Measurements from ENCODE around the gene FAM241A. TPM values are rescaled to one million over a fixed set of nuclear protein-coding genes. Genes with fewer than 3 reads are reported as not detected.
"Not testable (repeated sequence)": the region's sequence is repeated elsewhere in the genome, so short reads cannot be mapped to it uniquely, and the experiment has no call there.

Gene FAM241A
- total RNA-seq, 1 experiment from 2014 or later = 2.1 TPM

DNA sequence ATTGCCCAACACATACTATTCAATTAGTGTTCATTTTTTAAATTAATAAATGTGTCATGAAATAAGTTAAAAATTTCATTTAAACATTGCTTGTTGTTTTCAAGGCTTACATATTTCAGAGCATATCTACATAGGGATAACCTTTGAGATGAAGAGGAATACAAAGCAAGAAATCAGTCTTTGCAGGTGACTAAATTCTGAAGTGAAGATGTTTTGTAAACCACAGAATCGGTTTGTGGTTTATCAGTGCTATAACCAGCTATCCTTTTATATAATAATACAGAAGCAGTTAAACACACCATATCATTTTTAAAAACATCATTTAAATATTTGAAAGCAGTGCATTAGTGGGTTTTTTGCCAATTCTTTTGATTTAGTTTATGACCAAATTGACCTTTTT is 26.9 kb downstream of the FAM241A start:
- H3K9me3 ChIP-seq (replicated peaks) = no peaks in the 10 kb centered on the region
- no peak for DNase-seq (ENCODE audit: low read depth in 1 of 2, low spot score in 2 of 2)
- H3K4me3 ChIP-seq = no peak overlapping the region
- H3K36me3 ChIP-seq = no peaks in the 10 kb centered on the region
- H3K27ac ChIP-seq = no peak overlapping the region
- no peaks in the 10 kb centered on the region for H3K27me3 ChIP-seq (replicated peaks)
- peaks cover 22% of the 10 kb centered on the region for H3K4me1 ChIP-seq (replicated peaks)

DNA sequence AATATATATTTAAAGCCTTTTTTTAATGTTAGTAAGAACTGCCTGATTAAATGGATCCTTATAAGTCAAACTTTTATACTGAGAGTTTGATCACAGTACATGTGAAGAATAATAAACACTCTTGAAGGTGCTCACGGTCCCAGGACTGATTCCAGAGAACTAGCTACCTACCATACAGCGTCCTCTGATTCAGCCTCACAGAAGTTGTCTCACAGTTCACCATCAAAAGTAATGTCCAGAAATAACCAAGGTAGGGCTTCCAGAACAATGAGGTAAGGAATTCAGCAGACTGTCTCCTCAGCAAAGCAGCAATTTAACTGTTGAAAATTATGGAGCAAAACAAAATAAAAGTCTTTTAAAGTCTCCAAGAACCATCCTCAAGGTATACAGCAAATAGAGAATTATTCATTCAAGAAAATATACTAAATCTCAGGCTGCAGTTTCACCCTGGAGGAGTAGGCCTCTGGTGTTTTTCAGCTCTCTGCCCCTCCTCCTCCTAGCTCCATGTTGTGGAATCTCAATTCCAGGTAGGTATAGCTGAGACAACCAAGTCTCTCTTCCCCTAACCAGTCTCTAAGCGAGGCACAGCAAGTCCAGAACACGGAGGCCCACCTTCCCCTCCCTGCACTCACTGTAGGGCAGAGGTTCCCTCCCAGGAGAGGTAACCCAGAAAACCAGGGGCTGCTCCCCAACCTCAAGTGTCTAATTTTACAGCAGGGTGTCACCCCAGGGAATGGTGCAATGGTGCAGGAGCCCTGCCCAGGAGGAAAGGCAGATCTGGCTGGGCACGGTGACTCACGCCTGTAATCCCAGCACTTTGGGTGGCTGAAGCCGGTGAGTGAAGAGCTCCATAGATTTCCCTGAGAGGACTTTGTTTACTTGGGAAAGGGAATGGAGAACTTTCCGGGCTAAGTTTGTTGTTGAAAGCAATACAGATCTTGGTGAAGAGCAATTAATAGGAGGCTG is 28.6 kb downstream of the FAM241A start:
- Histone ChIP-seq H3K36me3 (no peaks in the 10 kb centered on the region), H3K4me3 (no peak overlapping the region), H3K27me3 (replicated peaks) (no peaks in the 10 kb centered on the region), H3K4me1 (replicated peaks) (peaks cover 22% of the 10 kb centered on the region), H3K9me3 (replicated peaks) (no peaks in the 10 kb centered on the region), H3K27ac (no peak overlapping the region)
- peak; percentile 25 to 47 for DNase-seq (ENCODE audit: low read depth in 1 of 2, low spot score in 2 of 2)

DNA sequence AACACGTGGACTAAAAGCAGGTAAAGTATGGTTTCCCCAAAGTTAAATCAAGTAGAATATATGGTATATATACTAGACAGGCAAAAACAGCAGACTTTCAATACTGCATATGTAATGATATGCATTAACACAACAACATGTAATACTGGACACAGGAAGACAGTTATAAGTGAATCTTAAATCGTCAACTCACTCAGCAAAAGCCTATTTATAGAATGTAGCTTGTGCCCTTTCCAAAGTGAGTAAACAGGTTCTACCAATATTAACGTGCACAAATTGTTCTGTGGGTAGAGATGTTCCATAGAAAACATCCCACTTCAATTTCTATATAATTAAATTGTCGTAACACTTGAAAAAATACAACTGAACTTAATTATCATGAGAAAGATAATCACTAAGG is 30.6 kb downstream of the FAM241A start:
- H3K36me3 ChIP-seq = no peaks in the 10 kb centered on the region
- peaks cover 13% of the 10 kb centered on the region for H3K4me1 ChIP-seq (replicated peaks)
- no peaks in the 10 kb centered on the region for H3K9me3 ChIP-seq (replicated peaks)
- H3K4me3 ChIP-seq = no peak overlapping the region
- H3K27me3 ChIP-seq (replicated peaks) = no peaks in the 10 kb centered on the region
- H3K27ac ChIP-seq = no peak overlapping the region
- DNase-seq (ENCODE audit: low read depth in 1 of 2, low spot score in 2 of 2) = no peak

DNA sequence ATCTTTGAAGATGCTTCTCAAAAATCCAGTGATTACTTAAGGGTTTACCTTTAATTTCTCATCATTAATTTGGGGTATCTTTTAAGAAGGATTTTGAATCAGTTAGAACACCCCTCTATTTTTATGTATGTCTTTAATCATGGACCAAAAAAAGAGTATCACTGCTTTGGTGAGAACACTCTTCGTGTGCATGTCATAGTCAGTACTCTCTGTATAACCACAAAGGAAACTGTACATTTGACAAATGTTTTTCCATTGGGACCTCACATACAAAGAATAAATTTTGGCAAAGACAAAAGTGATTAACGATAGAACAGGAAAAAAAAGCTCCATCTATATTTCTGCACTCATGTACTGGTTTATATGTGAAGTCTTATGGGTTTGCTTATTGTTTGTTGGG is 31.3 kb downstream of the FAM241A start:
- no peaks in the 10 kb centered on the region for H3K9me3 ChIP-seq (replicated peaks)
- H3K36me3 ChIP-seq = no peaks in the 10 kb centered on the region
- DNase-seq (ENCODE audit: low read depth in 1 of 2, low spot score in 2 of 2) = no peak
- H3K4me1 ChIP-seq (replicated peaks) = peaks cover 10% of the 10 kb centered on the region
- no peaks in the 10 kb centered on the region for H3K27me3 ChIP-seq (replicated peaks)
- no peak overlapping the region for H3K27ac ChIP-seq
- no peak overlapping the region for H3K4me3 ChIP-seq

DNA sequence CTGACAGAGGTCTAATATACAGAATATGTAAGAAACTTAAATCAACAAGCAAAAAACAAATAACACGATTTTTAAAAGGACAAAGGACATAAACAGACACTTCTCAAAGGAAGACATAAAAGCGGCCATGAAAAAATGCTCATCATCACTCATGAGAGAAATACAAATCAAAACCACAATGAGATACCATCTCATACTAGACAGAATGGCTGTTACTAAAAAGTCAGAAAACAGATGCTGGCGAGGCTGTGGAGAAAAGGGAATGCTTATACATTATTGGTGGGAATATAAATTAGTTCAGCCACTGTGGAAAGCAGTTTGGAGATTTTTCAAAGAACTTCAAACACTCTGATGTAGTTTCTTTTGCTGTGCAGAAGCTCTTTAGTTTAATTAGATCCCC is 33.5 kb downstream of the FAM241A start:
- H3K27ac ChIP-seq; H3K4me3 ChIP-seq; H3K36me3 ChIP-seq; DNase-seq (ENCODE audit: low read depth in 1 of 2, low spot score in 2 of 2); H3K27me3 ChIP-seq (replicated peaks); H3K9me3 ChIP-seq (replicated peaks); H3K4me1 ChIP-seq (replicated peaks): not testable (repeated sequence)

DNA sequence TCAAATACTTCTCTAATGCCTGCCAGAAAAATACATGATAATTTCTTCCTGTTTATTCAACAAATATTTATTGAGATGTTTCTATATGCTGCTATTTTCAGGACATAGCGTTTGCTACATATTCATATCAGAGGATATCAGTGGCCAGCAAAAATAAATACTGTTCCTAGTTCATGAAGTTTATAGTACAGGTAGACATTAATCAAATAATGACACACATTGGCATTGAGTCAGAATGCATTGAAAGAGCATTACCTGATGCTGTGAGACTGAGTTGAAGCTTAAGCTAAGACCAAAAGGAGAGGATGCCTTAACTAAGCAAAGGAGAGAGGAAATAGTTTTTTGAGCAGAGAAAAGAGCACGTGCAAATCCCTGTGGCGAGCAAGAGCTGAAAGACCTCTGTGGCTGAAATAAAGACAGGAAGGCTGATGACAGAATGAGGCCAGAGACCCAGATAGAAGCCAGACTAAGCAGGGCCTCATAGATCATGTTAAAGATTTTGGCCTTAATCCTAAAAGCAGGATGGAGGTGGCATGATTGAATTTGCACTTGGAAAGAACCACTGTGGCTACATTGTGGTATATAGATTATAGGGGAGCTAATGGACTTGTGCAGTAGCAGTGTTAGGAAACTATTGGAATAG is 36.2 kb downstream of the FAM241A start:
- Histone ChIP-seq H3K4me1 (replicated peaks) (no peaks in the 10 kb centered on the region), H3K36me3 (no peaks in the 10 kb centered on the region), H3K4me3 (no peak overlapping the region), H3K27me3 (replicated peaks) (no peaks in the 10 kb centered on the region), H3K27ac (no peak overlapping the region), H3K9me3 (replicated peaks) (no peaks in the 10 kb centered on the region)
- DNase-seq (ENCODE audit: low read depth in 1 of 2, low spot score in 2 of 2) = no peak

DNA sequence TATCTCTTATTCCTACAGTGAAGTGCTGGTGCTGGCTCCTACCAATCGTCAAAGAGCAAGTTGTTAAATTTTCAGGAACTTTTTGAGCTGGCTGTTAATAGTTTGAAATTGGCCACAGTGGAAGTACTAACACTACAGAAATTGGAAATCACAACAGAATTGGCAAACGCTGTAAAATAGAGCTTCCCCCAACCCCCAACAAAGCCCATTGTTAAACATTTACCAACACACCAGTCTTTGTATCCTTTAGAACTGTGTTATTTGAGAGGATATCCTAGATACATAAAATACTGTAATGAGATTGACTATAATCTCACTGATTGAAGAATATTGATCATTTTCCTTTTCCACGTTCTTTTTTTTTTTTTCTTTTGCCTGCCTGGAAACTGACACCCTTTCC is 37.4 kb downstream of the FAM241A start:
- Histone ChIP-seq H3K9me3 (replicated peaks) (no peaks in the 10 kb centered on the region), H3K36me3 (no peaks in the 10 kb centered on the region), H3K27ac (no peak overlapping the region), H3K27me3 (replicated peaks) (no peaks in the 10 kb centered on the region), H3K4me1 (replicated peaks) (no peaks in the 10 kb centered on the region), H3K4me3 (no peak overlapping the region)
- no peak for DNase-seq (ENCODE audit: low read depth in 1 of 2, low spot score in 2 of 2)

DNA sequence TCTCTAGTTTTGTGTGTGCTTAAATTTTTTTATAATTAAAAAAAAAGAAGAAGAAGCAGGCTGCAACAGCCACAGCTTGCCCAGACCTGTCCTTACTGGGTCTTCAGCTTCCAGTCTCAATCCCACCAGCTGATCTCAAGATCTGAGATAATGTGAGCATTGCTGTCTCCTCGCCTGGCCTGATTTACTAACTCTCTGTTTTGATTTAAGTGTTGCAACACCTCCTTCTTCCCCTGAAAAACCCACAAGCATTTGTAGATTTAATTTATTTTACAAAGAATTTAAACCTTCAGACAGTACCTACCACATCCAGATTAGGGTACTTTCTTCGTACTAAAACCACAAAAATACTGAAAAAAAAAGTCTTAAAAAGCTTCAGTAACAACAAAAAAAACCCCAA is 38.0 kb downstream of the FAM241A start:
- DNase-seq (ENCODE audit: low read depth in 1 of 2, low spot score in 2 of 2) = no peak
- Histone ChIP-seq H3K9me3 (replicated peaks) (no peaks in the 10 kb centered on the region), H3K27me3 (replicated peaks) (no peaks in the 10 kb centered on the region; the same call in 1 of the 2 replicates), H3K4me1 (replicated peaks) (no peaks in the 10 kb centered on the region), H3K27ac (no peak overlapping the region), H3K4me3 (no peak overlapping the region), H3K36me3 (no peaks in the 10 kb centered on the region)

DNA sequence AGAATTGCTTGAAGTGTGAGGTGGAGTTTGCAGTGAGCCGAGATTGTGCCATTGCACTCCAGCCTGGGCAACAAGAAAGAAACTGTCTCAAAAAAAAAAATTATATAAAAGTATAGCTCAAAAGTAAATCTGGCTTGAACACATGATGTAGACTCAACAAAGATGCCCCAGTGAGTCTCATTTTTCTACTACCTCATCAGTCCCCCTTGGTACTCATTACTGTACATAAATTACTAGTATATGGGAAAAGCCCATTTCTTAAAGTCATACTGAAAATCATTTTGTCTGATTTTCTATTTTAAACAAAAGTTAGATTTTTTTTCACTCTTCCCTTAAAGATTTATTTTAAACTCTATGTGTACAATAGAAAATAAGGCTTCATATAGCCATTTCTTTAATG is 39.2 kb downstream of the FAM241A start:
- no peaks in the 10 kb centered on the region for H3K9me3 ChIP-seq (replicated peaks)
- no peaks in the 10 kb centered on the region; the same call in 1 of the 2 replicates for H3K27me3 ChIP-seq (replicated peaks)
- no peak overlapping the region for H3K27ac ChIP-seq
- DNase-seq (ENCODE audit: low read depth in 1 of 2, low spot score in 2 of 2) = no peak
- no peaks in the 10 kb centered on the region for H3K4me1 ChIP-seq (replicated peaks)
- H3K4me3 ChIP-seq = no peak overlapping the region
- no peaks in the 10 kb centered on the region for H3K36me3 ChIP-seq

DNA sequence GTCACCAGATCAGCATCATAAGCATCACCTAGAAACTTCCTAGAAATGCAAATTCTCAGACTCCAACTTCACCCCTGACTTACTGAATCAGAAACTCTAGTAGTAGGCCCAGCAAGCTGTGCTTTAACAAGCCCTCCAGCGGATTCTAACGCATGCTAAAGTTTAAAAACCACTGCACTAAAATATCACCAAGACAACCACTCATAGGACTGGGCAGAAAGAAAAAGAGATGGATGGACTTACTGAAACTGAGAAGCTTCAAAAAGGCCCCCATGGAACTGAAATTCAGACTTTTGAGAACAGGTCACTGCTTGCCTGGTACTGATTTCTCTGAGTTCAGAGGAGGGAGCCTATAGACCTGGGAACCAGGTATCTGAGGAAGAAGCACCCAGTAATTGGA is 40.1 kb downstream of the FAM241A start:
- Histone ChIP-seq H3K9me3 (replicated peaks) (no peaks in the 10 kb centered on the region), H3K36me3 (no peaks in the 10 kb centered on the region), H3K27me3 (replicated peaks) (no peaks in the 10 kb centered on the region; the same call in 1 of the 2 replicates), H3K27ac (no peak overlapping the region), H3K4me3 (no peak overlapping the region), H3K4me1 (replicated peaks) (no peaks in the 10 kb centered on the region)
- DNase-seq (ENCODE audit: low read depth in 1 of 2, low spot score in 2 of 2) = no peak

DNA sequence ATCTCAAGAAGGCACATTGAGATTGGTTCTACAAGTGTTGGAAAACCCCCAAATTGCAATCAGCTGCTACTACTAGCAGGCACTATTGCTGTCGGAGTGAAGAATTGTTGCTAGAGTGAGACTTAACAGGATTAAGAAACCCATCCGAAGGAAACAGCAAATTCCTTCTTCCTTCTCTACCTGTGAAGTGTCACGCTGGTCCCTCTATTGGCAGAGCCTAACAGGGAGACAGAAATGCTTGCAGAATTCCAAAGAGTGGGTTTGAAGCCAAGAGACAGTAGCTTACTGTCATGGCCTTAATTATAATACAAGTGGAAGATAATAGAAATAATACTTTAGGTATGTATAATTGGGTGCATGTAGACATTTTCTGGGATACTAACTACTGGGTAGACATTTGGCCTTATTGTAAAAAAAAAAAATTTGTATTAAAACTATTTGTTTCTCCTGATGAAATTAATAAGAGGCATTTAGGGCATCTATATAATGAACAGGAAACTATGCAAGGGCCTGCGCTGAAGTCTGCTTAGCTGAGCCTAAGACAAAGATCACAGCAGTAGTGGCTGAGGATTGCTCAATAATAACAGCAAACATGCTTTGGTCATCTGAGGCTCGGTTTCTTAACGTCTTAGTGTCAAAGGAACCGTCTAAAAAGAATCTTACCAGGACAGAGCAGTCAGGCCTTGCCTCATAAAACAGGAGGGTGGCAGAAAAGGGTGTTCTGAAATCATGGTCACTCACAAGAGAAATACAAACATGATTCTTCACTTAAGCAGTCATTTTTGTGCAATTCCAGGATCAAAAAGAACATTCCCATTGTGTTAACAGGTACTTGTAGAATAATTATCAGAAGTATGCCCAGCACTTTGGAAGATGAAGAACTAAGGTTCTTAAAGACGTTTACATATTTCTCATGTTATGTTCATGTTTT is 40.8 kb downstream of the FAM241A start:
- H3K27me3 ChIP-seq (replicated peaks) = no peaks in the 10 kb centered on the region; the same call in 1 of the 2 replicates
- H3K27ac ChIP-seq = no peak overlapping the region
- H3K9me3 ChIP-seq (replicated peaks) = no peaks in the 10 kb centered on the region
- DNase-seq (ENCODE audit: low read depth in 1 of 2, low spot score in 2 of 2) = no peak
- H3K4me3 ChIP-seq = no peak overlapping the region
- H3K36me3 ChIP-seq = no peaks in the 10 kb centered on the region
- H3K4me1 ChIP-seq (replicated peaks) = no peaks in the 10 kb centered on the region

DNA sequence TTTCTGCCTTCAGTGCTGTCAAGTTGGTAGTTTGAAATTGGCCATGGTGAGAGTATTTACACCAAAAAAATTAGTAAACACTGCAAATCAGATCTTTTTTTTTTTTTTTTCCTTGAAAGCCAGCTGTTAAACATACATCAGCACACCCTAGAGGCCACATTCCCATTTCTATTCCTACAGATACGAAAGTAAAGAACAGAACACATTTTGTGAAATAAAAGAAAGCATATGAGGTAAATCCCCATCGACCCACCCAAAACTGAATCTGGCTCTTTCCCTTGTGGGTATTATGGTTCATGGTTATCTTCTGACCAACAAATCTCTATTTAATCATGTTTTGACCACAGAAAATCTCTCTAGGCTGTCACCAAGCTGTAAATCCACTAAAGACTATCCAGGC is 44.5 kb downstream of the FAM241A start:
- no peak overlapping the region for H3K4me3 ChIP-seq
- H3K9me3 ChIP-seq (replicated peaks) = no peaks in the 10 kb centered on the region
- no peak for DNase-seq (ENCODE audit: low read depth in 1 of 2, low spot score in 2 of 2)
- H3K4me1 ChIP-seq (replicated peaks) = no peaks in the 10 kb centered on the region
- no peaks in the 10 kb centered on the region for H3K36me3 ChIP-seq
- no peak overlapping the region for H3K27ac ChIP-seq
- no peaks in the 10 kb centered on the region; the same call in 1 of the 2 replicates for H3K27me3 ChIP-seq (replicated peaks)

DNA sequence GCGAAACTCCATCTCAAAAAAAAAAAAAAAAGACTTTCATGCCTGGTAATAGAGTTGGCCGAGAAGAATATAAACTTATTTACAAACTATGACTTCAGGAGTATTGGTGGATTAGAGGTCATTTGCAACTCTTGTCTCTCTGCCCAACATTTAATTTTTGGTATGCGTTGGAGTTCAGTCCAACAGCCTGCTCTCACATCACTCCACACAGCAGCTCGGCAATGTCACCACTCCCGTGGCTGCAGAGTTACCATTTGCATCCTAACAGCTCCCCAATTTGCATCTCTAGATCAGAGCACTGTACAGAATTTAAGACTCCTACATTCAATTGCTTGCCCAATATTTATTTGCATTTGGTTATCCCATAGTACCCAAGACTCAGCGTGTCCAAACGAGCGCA is 45.4 kb downstream of the FAM241A start:
- Histone ChIP-seq H3K36me3 (no peaks in the 10 kb centered on the region), H3K9me3 (replicated peaks) (no peaks in the 10 kb centered on the region), H3K4me1 (replicated peaks) (no peaks in the 10 kb centered on the region), H3K4me3 (no peak overlapping the region), H3K27me3 (replicated peaks) (no peaks in the 10 kb centered on the region; the same call in 1 of the 2 replicates), H3K27ac (no peak overlapping the region)
- no peak for DNase-seq (ENCODE audit: low read depth in 1 of 2, low spot score in 2 of 2)

Measured in SJSA1 (cell line).